ENCODE results near the gene TUT7.
"Not testable (repeated sequence)": the region's sequence is repeated elsewhere in the genome, so short reads cannot be mapped to it uniquely, and the experiment has no call there.

Gene TUT7

DNA sequence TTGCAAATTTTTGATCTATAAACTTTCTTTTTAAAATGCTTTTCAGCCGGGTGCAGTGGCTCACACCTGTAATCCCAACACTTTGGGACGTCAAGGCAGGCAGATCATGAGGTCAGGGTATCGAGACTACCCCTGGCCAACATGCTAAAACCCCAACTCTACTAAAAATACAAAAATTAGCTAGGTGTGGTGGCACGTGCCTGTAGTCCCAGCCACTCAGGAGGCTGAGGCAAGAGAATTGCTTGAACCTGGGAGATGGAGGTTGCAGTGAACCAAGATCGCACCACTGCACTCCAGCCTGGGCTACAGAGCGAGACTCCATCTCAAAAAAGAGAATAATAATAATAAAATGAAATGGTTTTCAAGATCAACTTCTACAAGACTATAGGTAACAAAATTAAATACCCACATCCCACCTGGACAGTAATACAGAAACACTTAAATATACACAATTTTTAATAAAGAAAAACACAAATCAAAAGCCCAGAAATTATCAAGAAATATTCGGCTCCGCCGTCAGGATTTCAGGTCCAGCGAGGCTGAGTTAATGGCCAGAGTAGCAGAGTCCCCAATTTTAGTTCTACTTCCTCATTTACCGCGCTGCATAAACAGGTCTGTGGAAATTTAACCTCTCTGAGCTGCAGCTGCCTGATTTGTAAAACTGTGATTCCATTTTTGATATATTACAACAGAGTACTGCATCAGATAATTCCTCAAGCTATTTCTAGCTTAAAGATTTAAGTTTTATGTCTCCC, 4.0 kb downstream of the TUT7 start:
- DNase-seq (ENCODE audit: low read depth in 2 of 2): no peak

DNA sequence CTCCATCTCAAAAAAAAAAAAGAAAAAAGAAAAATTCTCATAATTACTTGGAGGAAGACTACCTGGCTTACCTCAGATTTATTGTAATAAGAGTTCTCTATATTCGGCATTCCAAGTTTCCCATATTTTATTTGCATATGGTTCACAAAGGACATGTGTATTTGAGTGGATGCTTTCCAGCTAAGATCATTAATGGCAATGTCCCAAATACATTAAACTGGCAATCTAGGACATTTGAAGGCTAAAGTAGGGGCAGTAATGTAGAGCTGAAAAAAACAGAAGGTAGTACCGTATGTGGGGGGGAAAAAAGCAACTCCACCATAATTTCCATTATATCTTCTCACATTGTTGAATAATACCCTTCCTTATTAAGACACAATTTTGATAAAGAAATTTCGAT, 4.9 kb downstream of the TUT7 start:
- DNase-seq (ENCODE audit: low read depth in 2 of 2): no peak

DNA sequence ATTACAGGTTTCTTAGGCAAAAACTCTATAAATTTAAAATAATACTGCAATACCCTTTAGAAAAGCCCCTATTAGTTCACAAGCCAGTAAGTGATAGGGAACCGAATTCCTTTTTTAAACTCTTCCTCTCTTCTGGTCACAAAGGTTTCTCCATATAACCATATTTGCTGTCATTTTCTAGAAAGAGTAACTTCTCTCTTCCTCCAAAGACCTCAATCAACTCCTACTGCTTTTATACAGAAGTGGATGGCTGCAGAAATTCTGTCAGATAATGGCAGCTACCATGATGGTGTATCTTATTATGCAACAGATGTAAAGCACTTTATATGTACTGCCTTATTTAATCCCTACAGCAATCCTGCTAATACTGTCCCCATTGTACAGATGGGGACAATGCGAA, 6.2 kb downstream of the TUT7 start:
- no peak for DNase-seq (ENCODE audit: low read depth in 2 of 2)

DNA sequence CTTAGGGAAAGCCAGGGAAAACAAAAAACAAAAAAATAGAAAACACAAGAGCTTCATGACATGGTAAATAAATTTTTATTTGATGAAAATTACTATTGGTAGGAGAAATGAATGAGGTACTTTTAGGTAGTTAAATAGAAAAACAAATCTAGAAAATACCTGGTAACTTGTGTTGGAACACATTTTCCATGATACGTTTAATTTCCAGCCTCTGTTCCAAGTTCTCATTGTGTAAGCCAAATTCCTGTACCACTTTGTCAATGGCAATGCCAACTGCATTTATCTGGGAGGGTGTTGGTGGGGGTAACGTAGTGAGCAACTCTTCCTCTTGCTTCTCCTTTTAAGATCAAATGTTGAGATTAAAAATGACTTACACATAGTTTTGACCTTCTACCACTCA, 9.4 kb downstream of the TUT7 start:
- DNase-seq (ENCODE audit: low read depth in 2 of 2): no peak

DNA sequence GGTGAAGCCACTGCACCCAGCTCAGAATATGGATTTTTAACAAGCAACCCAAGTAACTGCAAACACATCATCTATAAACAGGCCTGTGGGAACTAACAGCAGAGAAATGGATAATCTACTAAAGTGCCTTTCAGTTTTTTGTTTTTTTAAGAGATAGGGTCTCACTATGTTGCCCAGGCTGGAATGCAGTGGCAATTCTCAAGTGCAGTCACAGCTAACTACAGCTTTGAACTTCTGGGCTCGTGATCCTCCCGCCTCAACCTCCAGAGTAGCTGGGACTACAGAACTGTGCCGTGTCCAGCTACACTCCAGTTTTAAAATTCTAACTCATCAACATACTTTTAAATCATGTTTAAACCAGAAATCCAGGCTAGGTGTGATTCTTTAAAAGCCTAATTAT, 11.9 kb downstream of the TUT7 start:
- no peak for DNase-seq (ENCODE audit: low read depth in 2 of 2)

DNA sequence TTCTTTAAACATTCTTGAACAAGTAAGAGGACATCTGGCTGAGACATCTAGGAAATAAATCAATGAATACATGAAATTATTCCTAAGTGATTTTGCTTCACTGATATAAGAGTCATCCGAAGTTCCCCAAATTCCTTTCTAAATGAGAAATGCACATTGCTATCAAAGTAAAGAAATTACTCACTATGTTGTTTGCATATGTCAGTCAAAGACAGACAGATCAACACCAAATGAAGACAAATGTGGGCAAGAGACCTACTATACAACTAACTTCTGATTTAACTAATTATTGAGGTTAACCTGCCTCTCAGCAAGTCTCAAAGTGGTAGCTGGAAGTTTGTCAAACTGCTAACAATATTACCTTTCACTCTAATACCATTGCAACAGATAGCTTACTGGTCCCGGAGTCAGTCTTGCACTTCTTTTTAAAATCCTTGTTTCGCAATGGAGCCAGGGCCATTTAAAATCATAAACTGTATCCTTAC, 13.2 kb downstream of the TUT7 start:
- no peak for DNase-seq (ENCODE audit: low read depth in 2 of 2)

DNA sequence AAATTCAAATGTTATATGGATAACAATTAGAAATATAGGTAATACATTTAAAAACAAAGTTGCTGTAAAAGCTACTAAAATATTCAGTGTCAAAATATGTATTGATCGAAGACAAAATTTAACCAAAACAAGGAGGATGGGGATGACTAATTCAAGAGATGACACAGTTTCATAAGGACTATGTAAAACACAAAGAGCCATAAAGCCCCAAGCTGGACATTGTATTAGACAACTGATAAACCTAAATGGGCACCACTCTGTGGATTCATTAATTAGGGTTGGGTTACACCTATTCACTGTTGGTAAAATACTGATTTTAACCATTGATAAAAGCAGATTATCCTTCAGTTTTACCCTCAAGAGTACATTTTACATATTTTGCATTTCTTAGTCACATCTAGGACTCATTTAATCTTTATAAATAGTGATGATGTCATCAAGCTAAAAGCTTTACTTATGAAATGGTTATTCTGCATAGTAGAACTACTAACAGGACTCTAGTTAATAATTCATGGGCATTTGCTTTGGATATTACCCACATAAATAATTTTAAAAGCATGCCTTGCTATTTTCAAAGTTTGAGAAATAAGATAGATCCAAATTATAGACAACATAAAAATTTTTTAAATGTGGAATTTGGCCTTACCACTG, 13.7 kb downstream of the TUT7 start:
- DNase-seq (ENCODE audit: low read depth in 2 of 2): no peak

DNA sequence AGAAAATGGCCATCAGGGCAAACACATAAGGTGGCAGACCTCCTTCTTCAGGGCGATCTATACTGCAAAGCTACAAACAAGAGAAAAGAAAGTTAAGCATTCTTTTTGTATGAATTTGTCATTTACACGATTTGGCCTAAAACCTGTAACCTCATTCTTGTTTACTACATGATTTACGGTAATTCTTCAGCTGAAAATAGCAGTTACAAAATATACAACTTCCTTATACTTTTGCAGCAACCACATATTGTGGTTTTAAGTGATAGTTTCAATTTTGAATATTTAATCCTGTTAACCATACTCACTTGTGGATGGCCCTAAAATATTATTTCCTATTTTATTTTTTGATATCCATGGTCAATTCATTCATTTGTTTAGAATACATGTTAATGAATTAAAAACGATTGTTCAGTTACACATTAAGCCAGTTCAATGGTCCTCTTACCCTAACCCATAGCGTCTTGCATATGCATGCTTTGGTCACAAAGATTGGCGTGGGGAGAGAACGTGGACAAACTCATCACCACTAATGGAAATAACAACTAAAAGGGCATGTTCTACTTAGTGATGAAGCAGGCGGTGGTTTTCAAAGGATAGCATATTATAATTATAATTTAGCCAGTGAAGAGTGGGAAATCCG, 16.6 kb downstream of the TUT7 start:
- no peak for DNase-seq (ENCODE audit: low read depth in 2 of 2)

DNA sequence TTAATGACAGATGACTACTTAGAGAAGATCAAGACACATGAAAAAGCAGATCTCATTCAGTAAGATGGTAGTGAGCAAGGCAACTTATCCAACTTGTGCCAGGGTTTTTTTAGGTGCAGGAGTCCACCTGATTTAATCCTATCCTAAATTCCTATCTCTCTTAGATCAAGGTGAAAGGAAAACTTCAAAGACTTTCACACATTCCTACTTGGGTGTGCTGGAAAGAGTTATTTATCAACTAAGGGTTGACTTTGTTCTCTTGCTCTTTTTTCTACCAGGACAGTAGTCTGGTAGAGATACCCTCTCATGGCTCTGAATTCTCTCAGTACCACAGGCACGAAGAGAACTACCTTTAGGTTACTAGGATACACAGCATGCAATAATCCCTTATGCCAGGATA, 18.2 kb downstream of the TUT7 start:
- no peak for DNase-seq (ENCODE audit: low read depth in 2 of 2)

DNA sequence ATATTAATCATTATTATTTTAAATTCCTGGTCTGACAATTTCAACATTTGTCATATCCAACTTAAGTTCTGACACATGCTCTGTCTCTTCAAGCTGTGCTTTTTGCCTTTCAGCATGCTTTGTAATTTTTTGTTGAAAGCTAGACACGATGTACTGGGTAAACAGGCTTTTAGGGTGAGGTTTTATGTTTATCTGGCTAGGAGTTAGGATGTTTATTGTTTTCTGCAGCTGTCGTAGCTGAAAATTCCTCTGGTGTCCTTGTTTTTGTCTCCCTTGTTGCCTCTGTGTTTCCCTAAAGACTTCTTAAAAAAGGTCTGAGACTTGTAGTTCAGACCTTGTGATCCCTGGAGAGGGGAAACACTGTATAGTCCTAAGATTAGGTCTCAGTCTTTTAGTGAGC, 20.6 kb downstream of the TUT7 start:
- DNase-seq (ENCODE audit: low read depth in 2 of 2): no peak

DNA sequence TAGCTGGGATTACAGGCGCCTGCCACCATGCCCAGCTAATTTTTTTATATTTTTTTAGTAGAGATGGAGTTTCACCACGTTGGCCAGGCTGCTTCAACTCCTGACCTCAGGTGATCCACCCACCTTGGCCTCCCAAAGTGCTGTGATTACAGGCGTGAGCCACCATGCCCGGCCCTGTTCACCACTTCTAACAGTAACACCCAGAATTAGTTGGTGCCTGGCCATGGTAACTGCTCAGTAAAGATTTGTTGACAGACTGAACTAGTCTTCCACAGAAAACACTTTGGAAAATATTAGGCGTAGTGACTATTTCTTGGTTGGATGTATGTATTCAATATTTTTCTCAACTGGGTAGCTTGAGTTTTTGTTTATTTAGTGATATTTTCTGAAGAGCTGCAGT, 24.0 kb downstream of the TUT7 start:
- DNase-seq (ENCODE audit: low read depth in 2 of 2): no peak

DNA sequence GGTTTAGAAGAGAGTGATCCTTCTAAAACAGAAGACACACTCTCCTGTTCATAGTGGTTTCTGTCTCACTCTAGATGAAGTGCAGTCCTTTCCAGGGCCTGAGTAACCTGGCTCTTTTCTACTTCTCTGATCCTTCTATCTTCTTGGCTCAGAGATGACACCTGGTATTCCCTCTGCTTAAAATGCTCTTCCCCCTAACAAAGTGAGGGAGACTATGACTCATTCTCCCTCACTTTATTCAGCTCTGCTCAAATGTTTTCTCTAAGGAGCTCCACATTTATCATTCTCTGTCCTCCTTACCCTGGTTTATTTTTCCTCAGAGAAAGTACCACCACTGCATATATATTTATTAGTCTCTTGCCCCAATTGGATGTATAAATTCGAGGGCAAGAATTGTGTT, 24.6 kb downstream of the TUT7 start:
- no peak for DNase-seq (ENCODE audit: low read depth in 2 of 2)

DNA sequence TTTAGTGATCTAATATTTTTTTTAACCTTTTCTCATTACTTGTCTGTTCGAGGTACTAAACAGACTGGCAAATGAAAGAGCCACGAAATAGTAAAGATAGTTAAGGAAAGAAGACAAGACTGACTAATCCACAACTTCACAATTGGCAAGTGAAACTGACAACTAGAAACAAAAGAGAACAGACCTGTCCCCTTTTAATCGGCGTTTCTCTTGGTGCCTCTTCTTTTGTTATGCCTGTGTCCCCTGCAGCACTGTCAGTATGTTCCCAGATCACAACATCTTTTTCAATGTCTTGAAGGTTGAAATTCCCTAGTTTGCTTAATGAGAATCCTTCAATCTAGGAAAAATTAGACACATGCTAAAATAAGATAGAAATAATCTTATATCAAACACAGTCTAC, 26.1 kb downstream of the TUT7 start:
- DNase-seq (ENCODE audit: low read depth in 2 of 2): no peak

DNA sequence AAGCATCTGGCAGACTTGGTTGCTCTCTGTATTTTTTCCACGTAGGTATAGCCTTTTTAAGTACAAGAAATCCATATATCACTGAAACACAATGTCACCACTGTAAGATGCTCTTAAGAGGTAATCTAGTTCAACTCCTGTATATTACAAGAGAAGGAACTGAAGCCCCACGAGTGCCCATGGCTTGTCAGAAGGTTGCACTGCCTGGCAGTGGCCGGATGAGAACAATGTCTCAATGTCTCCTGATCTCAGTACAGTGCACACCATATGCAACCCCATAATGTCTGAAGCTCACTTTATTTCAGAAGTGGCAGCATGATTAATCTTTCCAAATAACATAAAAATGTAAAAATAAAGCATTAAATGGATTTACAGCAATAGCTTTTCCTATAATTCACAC, 27.7 kb downstream of the TUT7 start:
- DNase-seq (ENCODE audit: low read depth in 2 of 2): no peak

DNA sequence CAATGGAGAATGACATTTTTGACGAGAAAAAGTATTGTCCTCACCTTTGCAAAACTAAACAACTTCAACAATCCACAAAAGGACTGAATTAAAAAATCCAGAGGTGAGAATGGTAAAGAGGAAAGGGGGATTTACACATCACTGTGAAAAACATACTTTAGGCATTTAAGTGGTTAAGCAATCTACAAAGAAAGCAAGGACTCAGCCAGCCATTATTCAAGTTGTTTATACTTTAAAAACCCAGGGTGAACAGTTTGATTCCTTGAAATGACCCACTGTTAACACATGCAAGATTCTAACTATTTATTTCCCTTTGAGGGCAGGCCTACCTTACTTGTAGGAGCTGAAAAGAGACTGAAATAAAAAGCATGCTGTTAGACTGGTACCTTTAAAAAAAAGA, 29.3 kb downstream of the TUT7 start:
- no peak for DNase-seq (ENCODE audit: low read depth in 2 of 2)

DNA sequence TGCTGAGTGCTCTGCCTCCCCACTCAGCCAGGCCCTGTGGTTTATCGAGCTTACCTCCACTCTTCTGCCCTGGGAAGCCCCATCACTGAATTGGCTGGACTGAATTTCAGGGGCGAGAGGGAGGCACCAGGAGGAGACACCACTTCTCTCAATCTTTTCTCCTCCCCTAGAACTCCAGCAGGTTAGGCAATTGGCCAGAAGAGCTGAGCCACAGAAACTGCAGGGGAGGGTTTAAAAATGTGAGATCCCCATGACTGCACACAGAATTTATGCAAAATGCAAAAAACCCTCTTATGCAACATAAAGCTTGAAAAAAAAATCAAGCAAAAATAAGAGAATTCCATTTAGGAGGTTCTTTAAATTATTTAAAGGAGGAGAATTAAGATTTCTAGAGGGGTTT, 29.9 kb downstream of the TUT7 start:
- DNase-seq (ENCODE audit: low read depth in 2 of 2): no peak

DNA sequence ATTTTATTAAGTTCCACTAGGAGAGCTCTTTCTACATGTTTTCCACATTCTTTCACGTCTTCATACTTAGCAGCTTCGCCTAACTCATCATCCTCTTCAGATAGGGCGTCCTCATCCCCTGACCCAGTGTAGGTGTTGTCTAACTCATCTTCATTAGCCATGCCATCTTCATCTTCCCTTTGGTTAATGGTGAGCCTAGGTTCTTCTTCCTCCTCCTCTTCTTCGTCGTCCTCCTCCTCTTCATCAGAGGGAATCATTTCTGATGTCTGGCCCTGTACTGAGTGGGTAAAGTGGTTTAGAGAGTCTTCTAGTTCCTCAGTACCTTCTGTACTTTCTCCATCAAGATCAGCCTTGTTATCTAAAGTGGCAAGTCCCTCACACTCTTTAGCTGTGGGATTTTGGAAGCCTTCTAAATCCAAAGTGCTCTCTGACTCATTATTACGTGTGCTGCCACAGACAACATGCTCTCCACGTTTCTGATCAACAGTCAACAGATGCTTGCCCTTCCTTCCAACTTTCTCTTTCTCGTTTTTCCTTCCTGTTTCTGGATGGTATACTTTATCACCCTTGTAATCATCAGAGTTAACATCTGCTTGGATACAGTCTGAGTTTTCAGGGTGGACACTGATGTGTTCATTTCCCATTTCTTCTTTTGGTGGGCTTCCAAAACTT, 31.1 kb downstream of the TUT7 start:
- no peak for DNase-seq (ENCODE audit: low read depth in 2 of 2)

DNA sequence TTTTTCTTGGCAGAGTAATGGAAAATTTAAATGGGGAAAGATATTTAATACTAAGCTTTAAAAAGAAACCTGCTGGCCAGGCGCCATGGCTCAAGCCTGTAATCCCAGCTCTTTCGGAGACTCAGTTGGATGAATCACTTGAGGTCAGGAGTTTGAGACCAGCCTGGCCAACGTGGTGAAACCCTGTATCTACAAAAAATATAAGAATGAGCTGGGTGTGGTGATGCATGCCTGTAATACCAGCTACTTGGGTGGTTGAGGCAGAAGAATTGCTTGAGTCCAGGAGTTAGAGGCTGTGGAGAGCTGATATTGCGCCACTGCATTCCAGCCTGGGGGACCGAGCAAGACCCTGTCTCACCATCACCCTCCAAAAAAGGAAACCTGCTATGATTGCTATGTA, 32.8 kb downstream of the TUT7 start:
- no peak for DNase-seq (ENCODE audit: low read depth in 2 of 2)

DNA sequence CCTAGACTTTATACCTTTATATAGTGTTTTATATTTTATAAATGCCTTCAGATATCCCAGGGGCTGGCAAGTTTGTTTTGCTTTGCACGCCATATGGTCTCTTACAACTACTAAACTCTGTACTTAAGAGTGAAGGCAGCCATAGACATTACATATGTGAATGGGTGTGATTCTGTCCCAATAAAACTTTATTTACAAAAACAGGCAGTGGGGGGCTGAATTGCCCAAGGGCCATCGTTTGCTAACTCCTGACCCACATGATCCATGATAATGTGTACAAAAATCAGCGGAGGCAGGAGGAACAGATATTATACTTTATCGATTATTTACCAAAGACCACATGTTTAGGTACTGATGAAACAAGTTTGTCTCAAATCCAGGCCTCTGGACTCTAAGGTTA, 36.0 kb downstream of the TUT7 start:
- no peak for DNase-seq (ENCODE audit: low read depth in 2 of 2)

DNA sequence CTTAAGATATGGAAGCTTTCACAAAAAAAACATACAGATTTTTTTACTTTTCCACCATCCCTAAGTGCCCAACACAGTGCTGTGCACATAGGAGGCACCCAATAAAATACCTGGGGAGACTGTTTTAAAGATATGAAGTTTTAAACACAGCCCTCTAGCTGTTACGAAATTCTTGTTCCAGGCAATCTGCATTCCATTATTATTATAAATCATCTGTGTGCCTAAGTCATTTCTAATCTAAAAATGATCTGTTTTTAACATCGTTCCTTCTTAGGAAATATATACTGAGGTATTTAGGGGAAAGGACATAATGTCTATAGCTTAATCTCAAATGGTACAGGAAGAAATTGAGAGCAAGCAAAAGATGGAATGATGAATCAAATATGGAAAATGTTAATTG, 39.1 kb downstream of the TUT7 start:
- no peak for DNase-seq (ENCODE audit: low read depth in 2 of 2)

DNA sequence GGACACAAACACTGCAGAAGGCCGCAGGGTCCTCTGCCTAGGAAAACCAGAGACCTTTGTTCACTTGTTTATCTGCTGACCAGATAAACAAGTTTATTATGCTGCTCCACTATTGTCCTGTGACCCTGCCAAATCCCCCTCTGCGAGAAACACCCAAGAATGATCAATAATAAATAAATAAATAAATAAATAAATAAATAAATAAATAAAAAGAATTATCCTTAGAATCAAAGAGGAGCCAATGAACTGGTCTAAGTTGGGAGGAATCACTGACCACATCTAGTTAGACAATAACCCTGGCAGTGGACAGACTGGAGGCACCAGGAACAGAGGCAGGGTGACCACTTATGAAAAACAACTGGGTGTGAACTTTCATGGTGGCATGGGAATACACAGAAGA, 41.3 kb downstream of the TUT7 start:
- DNase-seq (ENCODE audit: low read depth in 2 of 2): not testable (repeated sequence)

DNA sequence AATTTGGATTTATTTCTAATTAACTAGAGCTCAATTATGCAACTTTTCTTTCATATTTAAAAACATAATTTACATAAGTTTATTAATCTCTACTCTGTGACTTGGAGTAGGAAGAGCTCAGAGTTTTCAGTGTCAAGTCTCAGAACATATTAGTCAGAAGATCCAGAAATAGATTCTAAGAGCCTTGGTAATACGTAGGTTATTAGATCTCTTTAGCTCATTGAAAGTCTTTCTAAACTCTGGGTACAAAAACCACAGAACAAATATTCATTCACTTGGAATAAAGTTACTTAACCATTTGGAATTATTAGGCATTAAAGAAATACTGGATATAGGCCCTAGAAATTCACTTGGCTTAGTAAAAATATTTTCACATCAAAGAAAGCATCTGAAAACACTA, 45.5 kb downstream of the TUT7 start:
- no peak for DNase-seq (ENCODE audit: low read depth in 2 of 2)
